ENCODE results near the gene ANKS1B.
A peak's percentile ranks its signal among the peaks of the same experiment; 100 is the strongest.

Gene ANKS1B

DNA sequence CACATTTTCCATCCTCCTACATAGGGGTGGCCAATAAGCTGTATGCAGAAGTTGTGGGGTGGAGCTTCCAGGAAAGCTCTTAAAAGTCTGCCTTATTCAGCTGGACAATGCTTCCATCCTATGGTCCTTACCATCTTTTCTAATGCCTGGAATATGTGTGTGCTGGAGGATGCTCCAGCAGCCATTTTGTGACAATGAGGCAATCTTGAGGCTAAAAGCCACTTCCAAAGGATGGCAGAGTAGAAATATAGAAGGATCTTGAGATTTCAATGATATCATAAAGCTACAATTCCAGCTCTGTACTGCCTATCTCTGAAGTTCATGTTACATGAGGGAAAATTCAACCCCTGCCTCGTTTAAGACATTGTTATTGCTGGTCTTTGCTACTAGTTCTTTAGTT is 1244.0 kb downstream of the ANKS1B start:
- DNase-seq = no peak

DNA sequence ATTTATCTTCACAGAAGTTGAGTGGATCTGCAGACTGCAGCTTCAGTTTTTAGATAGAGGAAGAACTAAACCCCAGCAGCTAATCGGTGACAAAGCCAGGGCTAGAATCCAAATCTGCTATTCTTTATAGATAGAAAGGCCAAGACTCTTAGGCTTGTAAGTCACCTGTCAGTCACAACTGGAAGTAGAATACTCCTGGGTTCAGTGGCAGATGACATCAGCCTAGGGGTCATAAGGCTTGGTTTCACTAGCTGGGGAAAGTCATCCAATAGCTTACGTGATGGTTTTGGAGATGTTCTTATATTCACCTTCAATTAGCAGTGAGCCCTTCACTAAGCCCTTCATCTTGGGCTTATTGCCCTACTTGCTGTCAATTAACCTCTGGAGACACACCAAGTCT is 1246.2 kb downstream of the ANKS1B start:
- no peak for DNase-seq

DNA sequence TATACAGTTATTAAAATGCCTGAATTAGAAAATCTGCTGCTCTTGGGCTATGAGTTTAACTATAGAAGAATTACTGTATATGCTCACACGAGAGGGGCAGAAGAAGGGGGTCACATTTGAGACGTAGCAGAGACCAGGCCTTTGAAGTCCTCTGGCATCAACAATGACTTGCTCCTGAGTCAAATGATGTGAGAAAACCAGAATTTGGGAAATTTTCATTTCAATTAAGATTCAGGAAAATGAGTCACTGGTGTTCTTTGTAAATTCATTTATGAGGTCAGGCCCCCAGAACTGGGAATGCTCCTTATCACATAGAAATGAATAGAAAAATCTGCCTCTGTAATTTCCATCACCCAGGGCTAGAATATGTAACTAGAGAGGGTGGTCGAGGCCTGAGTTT is 1246.7 kb downstream of the ANKS1B start:
- DNase-seq = no peak

DNA sequence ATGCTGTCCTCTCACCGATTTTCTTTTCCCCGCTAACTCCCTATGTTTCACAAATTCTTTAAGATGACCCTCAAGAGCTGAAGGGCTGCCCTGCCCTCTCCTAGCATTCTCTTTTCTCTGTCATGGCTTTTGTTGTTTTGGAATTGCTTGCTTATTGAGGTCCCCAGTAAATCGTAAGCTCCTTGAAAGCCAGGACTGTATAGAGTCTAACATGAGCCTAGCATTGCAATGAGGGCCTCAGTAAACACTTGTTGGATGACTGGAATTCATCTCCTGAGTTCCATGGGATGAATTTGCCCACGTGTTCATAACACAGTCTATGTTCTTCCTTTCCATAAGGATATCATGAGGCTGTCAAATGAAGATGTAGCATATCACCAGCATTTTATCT is 1247.4 kb downstream of the ANKS1B start:
- DNase-seq = no peak

DNA sequence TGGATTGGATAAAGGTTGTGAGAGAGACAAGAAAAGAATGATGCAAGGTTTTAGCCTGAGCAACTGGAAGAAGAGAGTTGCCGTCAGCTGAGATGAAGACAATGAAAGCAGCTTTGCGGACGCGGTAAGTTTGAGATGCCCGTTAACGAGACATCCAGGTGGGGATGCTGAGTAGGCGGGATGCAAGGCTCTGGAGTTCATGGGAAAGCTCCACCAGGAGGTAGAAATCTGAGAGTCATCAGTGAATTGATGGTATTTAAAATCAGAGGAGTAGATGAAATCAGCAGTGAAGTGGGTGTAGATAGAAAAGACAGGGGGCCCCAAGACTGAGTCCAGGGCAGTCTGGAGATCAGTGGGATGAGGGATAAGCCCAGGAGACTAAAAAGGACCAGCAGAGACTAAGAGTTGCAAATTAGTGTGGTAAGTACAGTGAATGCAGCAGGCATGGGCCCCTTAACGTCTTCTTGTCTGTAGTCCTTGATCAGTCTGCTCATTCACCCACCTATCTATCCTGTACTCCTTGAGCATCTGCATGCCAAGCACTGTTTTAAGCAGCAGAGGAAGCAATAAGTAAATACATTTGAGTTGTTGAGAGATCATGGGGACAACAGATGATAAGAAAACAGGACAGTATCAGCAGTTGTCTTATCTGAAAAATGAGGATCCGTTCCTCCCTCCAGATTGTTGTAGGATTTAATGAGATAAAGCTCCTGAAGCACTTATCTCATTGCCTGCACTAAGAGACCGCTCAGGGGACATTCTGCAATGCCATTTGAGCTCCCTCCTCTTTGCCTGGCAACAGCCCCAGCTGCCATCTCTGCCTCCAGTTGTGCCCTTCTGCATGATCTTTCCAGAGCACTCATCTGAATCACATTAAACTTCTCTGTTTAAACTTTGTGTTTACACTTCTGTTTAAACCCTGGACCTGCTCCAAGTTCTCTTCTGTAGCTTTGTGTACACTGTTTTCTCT is 1248.1 kb downstream of the ANKS1B start:
- peak; percentile 20 for DNase-seq

DNA sequence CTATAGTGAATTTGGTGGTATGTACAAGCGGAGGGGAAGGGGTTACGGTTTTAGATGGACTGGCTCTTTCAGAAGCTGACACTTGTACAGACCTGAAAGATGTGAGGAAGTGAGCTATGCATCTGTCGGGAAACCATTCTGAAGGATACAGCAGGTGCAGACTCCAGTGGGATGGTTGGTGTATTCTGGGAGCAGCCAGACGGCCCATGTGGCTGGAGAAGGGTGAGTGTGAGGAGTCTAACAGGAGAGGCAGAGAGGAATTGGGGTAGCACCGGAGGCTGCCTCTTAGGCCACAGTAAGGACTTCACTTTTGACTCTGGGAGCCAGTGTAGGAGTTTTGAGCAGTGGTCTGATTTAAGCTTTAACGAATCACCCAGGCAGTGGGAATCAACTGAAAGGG is 1248.9 kb downstream of the ANKS1B start:
- DNase-seq = no peak

DNA sequence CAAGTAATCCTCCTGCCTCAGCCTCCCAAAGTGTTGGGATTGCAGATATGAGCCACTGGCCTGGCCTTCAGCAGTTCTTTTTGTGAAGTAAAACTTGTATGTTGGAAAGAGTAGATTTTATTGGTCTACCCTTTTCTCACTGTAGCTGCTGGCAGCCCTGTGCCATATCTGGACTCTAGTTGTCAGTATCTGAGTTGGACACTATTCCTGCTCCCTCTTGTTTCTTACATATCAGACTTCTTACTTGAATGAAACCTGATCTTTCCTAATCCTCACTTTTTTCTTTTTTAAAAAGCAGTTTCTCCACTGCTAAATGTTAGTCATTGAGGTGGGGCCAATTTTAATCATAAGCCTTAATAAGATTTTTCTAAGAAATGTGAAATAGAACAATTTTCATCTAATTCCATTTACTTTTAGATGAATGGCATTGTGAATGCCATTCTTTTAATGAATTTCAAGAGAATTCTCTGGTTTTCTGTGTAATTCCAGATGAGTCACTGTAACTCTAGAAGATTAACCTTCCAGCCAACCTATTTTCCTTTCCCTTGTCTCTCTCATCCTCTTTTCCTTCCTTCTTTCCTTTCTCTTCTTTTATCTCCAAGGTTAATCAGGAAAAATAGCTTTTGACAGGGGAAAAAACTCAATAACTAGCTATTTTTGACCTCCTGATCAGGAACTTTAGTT is 1250.9 kb downstream of the ANKS1B start:
- no peak for DNase-seq

DNA sequence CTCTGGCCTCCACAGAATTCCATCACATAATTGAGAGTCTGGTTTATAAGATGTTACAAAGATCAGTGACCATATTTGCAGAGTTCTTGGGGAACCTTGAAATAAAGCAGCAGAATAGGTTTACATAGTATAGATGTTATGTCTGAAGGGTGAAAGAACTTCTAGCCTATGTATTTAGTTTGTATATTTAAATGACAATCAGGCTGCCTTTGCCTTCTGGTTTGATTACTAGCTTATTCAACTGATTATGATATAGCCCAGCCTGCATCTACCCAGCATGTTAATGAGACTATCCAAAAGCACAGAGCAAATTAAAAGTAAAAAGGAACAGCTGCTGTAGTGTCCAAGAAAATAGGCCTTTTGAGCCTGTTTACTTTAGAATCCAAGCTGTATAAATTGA is 1254.3 kb downstream of the ANKS1B start:
- no peak for DNase-seq

DNA sequence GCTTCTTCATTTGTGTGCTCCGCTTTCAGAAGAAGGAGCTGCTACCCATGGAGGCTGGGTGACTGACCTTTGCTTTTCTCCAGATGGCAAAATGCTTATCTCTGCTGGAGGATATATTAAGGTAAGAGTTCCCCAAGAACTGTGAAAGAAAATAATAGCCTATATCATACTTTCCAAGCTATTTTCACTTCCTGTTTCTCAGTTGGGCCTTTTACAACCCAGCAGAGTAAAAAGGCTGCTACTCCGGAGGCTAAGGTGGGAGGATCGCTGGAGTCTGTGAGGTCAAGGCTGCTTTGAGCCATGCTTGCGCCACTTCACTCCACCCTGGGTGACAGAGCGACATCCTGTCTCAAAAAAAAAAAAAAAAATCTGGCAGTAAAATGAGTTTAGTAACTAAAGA is 1257.5 kb downstream of the ANKS1B start:
- DNase-seq = no peak

DNA sequence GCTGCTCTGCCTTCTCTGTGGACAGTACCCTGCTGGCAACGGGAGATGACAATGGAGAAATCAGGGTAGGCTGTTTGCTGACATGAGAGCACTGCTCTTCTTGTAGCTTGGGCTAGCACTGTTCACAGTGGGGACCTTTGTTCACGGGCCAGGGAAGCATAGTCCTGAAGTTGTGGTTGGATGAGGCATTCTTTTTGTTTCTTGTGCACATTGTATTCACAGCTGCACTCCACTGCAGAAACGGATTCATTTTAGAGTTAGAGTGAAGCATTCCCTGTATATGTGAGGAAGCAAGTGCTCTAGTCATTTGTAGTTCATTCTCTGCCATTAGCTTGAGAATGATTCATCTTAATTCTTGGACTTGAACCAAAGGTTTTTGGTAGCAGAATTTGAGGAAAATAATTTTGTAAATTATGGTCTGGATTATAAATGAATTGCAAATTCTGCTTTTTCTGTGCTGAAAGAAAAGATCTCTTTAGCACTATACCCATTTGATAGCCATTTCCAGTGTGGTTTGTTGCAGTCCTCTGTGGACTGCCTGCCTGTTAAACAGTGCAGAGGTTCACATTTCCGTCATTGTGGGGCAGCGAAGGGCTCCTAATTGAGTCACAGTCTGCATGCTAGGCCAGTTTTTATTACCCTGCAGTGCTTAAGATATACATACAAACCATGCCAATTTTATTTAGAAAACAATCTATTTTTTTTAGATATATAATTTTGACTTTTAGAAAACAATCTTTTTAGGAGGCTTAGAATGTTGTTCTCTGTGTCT is 1259.1 kb downstream of the ANKS1B start:
- DNase-seq = peak; percentile 81

DNA sequence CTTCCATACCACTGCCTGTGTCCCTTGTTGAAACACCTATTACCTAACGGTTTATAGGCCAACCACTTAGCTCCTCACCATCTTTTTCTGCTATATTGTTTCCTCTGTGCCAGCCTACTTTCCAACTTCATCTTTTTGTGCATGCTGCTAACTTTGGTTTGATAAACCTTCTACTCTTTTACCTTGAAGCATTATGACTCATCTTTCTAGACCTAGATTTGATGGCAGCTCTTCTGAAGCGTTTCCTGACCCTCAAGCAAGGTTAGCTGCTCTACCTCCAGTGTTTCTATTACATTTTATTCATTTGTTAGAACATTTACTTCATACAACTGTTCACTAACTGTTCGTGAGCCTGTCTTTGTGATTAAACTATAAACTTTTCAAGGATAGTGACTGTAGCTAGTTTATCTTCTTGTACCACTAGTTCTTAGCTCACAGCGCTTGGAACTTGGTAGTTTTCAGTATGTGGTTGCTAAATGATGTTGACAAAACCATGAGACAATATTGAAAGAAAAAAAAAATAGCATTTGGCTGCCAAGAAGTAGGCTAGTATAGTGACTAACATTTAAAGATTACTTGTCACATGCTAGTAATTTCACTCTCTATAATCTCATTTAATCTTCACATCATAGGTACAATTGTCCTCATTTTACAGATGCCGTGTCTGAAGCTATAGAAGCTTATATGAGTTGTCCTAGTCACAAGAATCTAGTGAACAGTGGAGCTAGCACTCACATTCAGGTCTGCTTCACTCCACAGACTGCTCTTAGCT is 1260.2 kb downstream of the ANKS1B start:
- no peak for DNase-seq

DNA sequence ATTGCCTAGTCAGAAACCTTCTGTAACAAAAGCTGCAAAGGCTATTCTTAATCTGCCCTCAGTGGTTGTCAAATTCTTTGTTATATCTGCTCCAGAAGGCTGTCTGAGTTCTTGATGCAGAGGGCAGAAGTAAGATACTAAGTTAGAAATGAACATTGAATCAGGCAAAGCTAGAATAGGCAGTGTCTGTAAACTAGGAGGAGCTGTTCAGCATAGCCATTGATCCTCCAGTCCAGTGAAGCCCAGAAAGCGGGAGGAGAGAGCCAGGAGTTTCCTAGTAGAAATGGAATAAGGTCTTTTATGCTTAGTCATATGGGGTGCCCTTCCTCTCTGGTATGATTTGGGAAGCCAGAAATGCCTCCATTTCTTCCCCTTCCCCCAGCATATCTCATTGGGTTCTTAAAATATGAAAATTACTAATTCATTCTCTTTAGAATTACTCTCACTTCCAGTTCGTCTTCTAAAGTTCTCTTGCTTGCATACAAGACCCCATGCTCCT is 1263.5 kb downstream of the ANKS1B start:
- no peak for DNase-seq

DNA sequence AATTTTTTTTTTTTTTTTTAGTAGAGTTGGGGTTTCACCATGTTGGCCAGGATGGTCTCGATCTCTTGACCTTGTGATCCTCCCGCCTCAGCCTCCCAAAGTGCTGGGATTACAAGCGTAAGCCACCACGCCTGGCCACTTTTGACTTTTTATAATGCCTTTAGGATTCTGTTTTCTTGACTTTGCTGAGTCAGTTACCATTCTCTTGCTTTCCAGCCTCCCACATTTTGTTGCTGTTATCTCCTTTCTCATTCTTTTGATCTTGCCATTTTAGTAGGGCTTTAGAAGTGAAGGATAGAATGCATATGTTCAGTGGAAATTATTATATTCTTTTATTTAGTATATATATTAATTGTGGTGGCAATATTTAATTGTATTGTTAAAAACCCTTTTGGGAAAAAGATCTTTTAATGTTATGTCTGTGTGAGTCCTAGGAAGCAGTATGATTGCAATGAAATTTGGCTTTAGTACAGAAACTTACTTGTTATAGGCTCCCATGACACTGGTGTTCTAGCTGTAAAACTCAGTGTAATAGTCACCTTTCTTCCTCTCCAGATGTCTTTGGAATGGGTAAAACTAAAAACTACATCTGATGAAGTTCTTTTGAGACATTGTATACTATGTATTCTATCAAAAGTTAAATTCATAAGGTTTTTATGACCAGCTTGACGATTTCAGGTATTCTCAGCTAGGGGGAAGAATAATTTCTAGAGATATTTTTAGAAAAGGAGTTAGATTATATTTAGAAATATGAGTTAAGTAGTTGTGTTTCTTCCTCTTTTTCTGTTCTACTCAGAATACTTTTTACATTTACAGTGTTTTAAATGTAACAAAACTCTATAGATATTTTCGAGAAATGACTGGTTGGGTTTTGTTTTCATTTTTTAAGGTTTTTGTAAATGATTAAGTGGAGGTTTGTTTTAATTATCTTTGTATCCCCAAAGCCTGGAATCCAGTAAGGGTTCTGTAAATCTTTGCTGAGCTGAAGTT is 1264.9 kb downstream of the ANKS1B start:
- no peak for DNase-seq

DNA sequence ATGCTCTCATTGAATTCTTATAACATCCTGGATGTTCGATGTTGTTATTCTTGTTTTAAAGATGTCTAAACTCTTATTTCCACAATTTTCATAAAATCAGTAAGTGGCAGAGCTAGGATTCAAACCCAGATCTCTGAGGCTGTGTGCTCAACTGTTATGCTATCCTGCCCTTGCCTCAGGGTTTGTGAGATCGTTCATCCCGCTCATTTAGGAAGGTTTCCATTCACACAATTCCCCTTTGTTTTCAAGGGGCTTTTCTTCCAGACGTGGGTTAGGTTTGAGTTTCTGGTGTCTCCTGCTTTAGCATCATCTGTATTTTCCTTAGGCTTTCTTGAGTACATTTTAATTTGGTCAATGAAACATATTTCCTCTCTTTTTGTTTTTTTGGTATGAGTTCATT is 1270.3 kb downstream of the ANKS1B start:
- no peak for DNase-seq

DNA sequence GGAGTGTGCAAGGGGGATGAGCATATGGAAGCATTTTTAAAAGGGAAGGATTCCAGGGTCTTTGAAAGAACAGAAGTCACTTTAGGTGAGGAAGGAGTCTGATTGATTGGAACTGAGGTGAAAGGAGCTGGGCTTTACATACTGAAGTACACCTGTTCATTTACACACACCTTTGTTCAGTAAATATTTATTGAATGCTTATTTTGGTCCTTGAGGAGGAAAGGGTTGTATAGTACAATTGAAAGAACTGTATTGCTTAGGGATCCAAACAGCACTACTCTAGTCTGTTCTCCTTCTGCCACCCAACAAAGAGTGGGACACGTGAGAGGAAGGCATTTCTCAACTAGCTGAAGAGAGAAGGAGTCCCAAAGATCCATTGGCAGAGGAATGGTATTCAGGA is 1275.7 kb downstream of the ANKS1B start:
- DNase-seq = no peak

DNA sequence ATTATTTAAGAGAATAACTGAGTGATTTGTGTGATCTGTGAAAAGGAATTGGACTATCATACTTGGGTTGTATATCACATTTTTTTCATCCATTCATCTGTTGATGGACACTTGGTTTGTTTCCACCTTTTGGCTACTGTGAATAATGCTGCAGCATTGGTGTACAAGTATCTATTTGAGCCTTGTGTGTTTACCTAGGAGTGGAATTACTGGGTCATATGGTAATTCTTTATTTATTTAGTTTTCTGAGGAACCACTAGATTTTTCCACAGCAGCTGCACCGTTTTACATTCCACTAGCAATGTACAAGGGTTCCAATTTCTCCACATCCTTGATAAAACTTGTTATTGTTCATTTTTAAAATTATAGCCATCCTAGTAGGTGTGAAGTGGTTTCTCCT is 1283.6 kb downstream of the ANKS1B start:
- DNase-seq = no peak

DNA sequence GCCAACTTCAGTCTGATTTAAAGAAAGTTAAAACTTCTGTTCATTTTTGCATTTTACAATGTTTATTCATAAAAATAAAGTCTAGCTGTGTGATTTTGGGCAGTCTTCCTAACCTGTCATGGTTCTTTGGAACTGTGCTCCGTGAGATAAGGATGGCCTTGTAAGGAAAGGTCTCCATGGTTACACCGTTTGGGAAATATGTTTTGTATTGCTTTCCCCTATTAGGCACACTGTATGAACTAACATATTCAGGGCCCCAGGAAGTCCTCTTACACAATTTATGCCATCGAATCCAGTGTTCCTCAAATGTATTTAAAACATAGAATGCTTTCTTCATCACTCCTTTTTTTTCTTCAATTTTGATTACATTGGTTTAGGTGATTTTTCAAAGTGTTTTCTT is 1285.2 kb downstream of the ANKS1B start:
- no peak for DNase-seq

DNA sequence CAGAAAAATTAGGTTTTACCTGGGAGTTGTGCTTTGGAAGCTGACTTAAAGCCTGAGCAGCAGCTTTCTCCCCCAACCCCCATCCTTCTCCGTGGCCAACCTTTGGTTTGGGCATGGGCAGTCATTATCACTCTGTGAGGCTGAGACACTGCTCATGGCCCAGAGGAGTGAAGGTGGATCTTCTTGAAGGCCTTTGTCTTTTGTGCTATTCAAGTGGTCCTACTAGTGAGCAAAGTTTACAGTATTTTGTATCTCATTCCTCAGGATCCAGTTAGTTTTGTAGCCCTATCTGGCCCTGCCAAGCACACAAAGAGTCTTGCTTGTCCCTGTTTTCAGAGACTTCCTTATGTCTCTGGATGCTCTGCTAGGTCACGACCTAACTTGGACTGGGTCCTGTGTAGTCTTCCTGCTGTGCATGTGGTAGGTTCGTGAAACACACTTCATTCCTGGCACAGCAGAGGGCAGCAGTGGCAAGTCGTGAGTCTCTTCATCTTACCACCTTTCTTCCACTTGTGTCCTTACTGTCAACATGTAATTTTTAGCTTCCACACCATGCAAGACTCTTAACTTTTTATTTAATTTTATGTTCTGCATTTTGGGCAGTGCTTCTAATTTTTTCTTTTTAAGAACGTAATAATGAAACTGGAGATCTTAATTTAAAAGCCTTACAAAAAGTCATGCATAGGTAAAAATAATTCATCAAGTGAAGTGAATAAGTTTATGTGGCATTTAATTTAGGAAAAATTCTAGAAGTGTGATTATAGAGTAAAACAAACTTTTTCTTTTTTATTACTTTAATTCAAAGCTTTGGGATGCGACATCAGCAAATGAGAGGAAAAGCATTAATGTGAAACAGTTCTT is 1285.9 kb downstream of the ANKS1B start:
- peak; percentile 61 for DNase-seq

DNA sequence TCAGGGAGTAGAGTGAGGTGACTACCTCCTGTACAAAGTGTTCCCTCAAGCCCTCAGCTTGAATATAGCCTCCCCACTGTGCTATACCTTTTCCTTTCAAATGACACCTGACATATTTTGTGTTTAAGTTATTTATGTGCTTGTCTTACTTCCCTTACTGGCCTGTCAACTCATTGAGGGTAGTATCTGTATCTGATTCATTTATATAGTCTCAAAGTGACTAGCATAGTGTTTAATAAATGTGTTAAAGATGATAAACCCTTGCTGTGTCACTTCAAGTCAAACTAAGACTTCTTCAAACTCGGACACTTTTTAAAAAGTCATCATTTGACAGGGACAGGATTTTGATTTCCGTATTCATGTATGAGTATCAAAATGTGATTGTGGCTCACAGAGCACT is 1287.5 kb downstream of the ANKS1B start:
- DNase-seq = no peak

DNA sequence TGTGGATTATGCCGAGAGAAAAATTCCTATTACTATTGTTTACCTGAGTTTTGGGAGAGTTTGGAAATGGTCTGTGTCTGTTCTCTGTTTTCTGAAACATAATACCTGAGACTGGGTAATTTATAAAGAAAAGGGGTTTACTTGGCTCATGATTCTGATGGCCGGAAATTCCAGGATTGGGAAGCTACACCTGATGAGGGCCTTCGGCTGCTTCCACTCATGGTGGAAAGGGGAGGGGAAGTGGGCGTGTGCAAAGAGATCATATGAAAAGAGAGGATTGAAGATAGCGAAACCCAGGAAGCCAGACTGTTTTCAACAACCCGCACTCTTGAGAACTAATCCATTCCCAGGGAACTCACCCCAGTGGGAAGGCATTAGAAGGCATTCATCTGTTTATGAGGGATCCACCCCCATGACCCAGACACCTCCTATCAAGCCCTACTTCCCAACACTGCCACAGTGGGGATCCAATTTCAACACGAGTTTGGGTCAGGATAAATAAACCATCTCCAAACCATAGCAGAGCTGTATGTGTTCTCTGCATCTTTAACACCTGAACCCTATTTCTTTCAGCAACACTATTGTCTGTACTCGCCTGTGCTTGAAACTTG is 1288.6 kb downstream of the ANKS1B start:
- DNase-seq = no peak

Data from hematopoietic multipotent progenitor cell treated with erythropoietin and hydrocortisone succinate and interleukin-3 and kit ligand, for 6 days (in vitro differentiated cells).